ENCODE data around the gene PDHB. TPM values are rescaled to one million over a fixed set of nuclear protein-coding genes. Genes with fewer than 3 reads are reported as not detected.

PDHB gene
- polyA plus RNA-seq, 3 donors, result 95.7 to 118 (median 118) TPM

GRCh38 chr3:58384381-58385090 is 49.1 kb downstream of the PDHB start:
- no peak for DNase-seq (ENCODE audit: extremely low read depth in 1 of 11, low read depth in 9 of 11, low spot score in 4 of 11)

GRCh38 chr3:58383904-58384303 is 49.7 kb downstream of the PDHB start:
- DNase-seq (ENCODE audit: extremely low read depth in 1 of 11, low read depth in 9 of 11, low spot score in 4 of 11), result no peak

- no peak for DNase-seq (ENCODE audit: extremely low read depth in 1 of 11, low read depth in 9 of 11, low spot score in 4 of 11)
Measured at GRCh38 chr3:58383476-58383875, 50.2 kb downstream of the PDHB start.

- DNase-seq (ENCODE audit: extremely low read depth in 1 of 11, low read depth in 9 of 11, low spot score in 4 of 11), result no peak
Measured at GRCh38 chr3:58379351-58380073, 54.1 kb downstream of the PDHB start.

GRCh38 chr3:58377750-58378149 is 55.9 kb downstream of the PDHB start:
- DNase-seq (ENCODE audit: extremely low read depth in 1 of 11, low read depth in 9 of 11, low spot score in 4 of 11), result no peak

Other genes starting within 250 kb of the PDHB start
- 1 to 10 TPM; 2.4 to 9.4 (median 4.4) TPM for gene DNASE1L3, start 222.9 kb downstream of the PDHB start, polyA plus RNA-seq (ENCODE audit: insufficient read length in 3 of 3)
- 10 to 100 TPM; 11.2 to 14.4 (median 12.2) TPM for gene ABHD6, start 196.0 kb downstream of the PDHB start, polyA plus RNA-seq (ENCODE audit: insufficient read length in 3 of 3)
- gene RPP14, start 127.6 kb downstream of the PDHB start, polyA plus RNA-seq (ENCODE audit: insufficient read length in 3 of 3), result 10 to 100 TPM; 19.8 to 23.4 (median 21.1) TPM
- gene HTD2, start 127.3 kb downstream of the PDHB start, polyA plus RNA-seq (ENCODE audit: insufficient read length in 3 of 3), result 10 to 100 TPM; 14.4 to 16.6 (median 14.8) TPM
- gene PXK, start 100.9 kb downstream of the PDHB start, polyA plus RNA-seq (ENCODE audit: insufficient read length in 3 of 3), result 10 to 100 TPM; 21.8 to 34.0 (median 31.2) TPM
- gene KCTD6, start 58.3 kb upstream of the PDHB start, polyA plus RNA-seq (ENCODE audit: insufficient read length in 3 of 3), result 10 to 100 TPM; 30.6 to 37.7 (median 33.4) TPM
- 10 to 100 TPM; 33.4 to 43.8 (median 41.6) TPM for gene ACOX2, start 103.4 kb upstream of the PDHB start, polyA plus RNA-seq (ENCODE audit: insufficient read length in 3 of 3)
- 1 to 10 TPM; 4.0 to 5.7 (median 4.6) TPM for gene FAM107A, start 143.6 kb upstream of the PDHB start, polyA plus RNA-seq (ENCODE audit: insufficient read length in 3 of 3)
- 1 to 10 TPM in 1 of 3 donors, under 1 TPM in 2; 0.44 to 2.3 (median 0.85) TPM for gene FAM3D, start 232.9 kb upstream of the PDHB start, polyA plus RNA-seq (ENCODE audit: insufficient read length in 3 of 3)

Measured in renal cortex interstitium (tissue), 11 donors.